ENCODE results near the gene PABPN1. TPM values are rescaled to one million over a fixed set of nuclear protein-coding genes. Genes with fewer than 3 reads are reported as not detected.
A peak's percentile ranks its signal among the peaks of the same experiment; 100 is the strongest.

PABPN1 gene
- total RNA-seq, 2 donors from 2014 or later = 44.8 to 54.9 TPM

- peaks cover 0 to 28% of the 10 kb centered on the region in 2 donors for H3K4me1 ChIP-seq (ENCODE audit: control insufficient read depth in 1 of 2, low read depth in 2 of 2)
- DNase-seq (ENCODE audit: low spot score) (no peak), ATAC-seq (ENCODE audit: insufficient number of reproducible peaks, low FRiP score, low read depth) (no peak)
- H3K27ac ChIP-seq = no peak overlapping the region
- H3K9me3 ChIP-seq = no peaks in the 10 kb centered on the region
- H3K36me3 ChIP-seq = peaks cover 6% of the 10 kb centered on the region
- no peak for TF ChIP-seq CTCF (IDR thresholded peaks at IDR 0.05)
- no peaks in the 10 kb centered on the region for H3K27me3 ChIP-seq (replicated peaks; ENCODE audit: insufficient read depth)
- H3K4me3 ChIP-seq = no peak overlapping the region
Measured at GRCh38 chr14:23359722-23360447, 38.6 kb downstream of the PABPN1 start.

- no peaks in the 10 kb centered on the region for H3K27me3 ChIP-seq (replicated peaks; ENCODE audit: insufficient read depth)
- DNase-seq (ENCODE audit: low spot score) = no peak
- peaks cover 0 to 28% of the 10 kb centered on the region in 2 donors for H3K4me1 ChIP-seq (ENCODE audit: control insufficient read depth in 1 of 2, low read depth in 2 of 2)
- H3K4me3 ChIP-seq = no peak overlapping the region
- TF ChIP-seq CTCF (IDR thresholded peaks at IDR 0.05) = no peak
- no peaks in the 10 kb centered on the region for H3K9me3 ChIP-seq
- no peak for ATAC-seq (ENCODE audit: insufficient number of reproducible peaks, low FRiP score, low read depth)
- H3K27ac ChIP-seq = peak overlapping the region in 1 of 2 donors; percentile 1
- H3K36me3 ChIP-seq = peaks cover 6% of the 10 kb centered on the region
Measured at GRCh38 chr14:23360496-23360895, 39.2 kb downstream of the PABPN1 start.

GRCh38 chr14:23361320-23361719 is 40.1 kb downstream of the PABPN1 start:
- Histone ChIP-seq H3K36me3 (peaks cover 6% of the 10 kb centered on the region), H3K4me1 (ENCODE audit: control insufficient read depth in 1 of 2, low read depth in 2 of 2) (peaks cover 0 to 28% of the 10 kb centered on the region in 2 donors), H3K27ac (peak overlapping the region in 1 of 2 donors; percentile 1), H3K4me3 (no peak overlapping the region), H3K27me3 (replicated peaks; ENCODE audit: insufficient read depth) (no peaks in the 10 kb centered on the region), H3K9me3 (no peaks in the 10 kb centered on the region)
- DNase-seq (ENCODE audit: low spot score) (no peak), ATAC-seq (ENCODE audit: insufficient number of reproducible peaks, low FRiP score, low read depth) (no peak)
- no peak for TF ChIP-seq CTCF (IDR thresholded peaks at IDR 0.05)

- DNase-seq (ENCODE audit: low spot score) (no peak), ATAC-seq (ENCODE audit: insufficient number of reproducible peaks, low FRiP score, low read depth) (no peak)
- peaks cover 6% of the 10 kb centered on the region for H3K36me3 ChIP-seq
- H3K9me3 ChIP-seq = no peaks in the 10 kb centered on the region
- H3K27ac ChIP-seq = no peak overlapping the region
- H3K4me1 ChIP-seq (ENCODE audit: control insufficient read depth in 1 of 2, low read depth in 2 of 2) = peaks cover 0 to 30% of the 10 kb centered on the region in 2 donors
- no peaks in the 10 kb centered on the region for H3K27me3 ChIP-seq (replicated peaks; ENCODE audit: insufficient read depth)
- TF ChIP-seq CTCF (IDR thresholded peaks at IDR 0.05) = no peak
- no peak overlapping the region for H3K4me3 ChIP-seq
Measured at GRCh38 chr14:23361763-23362162, 40.5 kb downstream of the PABPN1 start.

GRCh38 chr14:23362200-23362599 is 40.9 kb downstream of the PABPN1 start:
- Histone ChIP-seq H3K36me3 (peaks cover 6% of the 10 kb centered on the region), H3K27me3 (replicated peaks; ENCODE audit: insufficient read depth) (no peaks in the 10 kb centered on the region), H3K9me3 (no peaks in the 10 kb centered on the region), H3K4me3 (no peak overlapping the region), H3K27ac (no peak overlapping the region), H3K4me1 (ENCODE audit: control insufficient read depth in 1 of 2, low read depth in 2 of 2) (peaks cover 0 to 33% of the 10 kb centered on the region in 2 donors)
- ATAC-seq (ENCODE audit: insufficient number of reproducible peaks, low FRiP score, low read depth) = no peak
- DNase-seq (ENCODE audit: low spot score) = no peak
- no peak for TF ChIP-seq CTCF (IDR thresholded peaks at IDR 0.05)
